Measurements from ENCODE around the gene PDCD7.

GRCh38 chr15:65097651-65098263 lies 35.9 kb downstream of the PDCD7 start:
- TF ChIP-seq CTCF (IDR thresholded peaks at IDR 0.05 in 8 of 11, conservative IDR thresholded peaks at IDR 0.05 in 3 of 11) (no peak), POLR2A (IDR thresholded peaks at IDR 0.05) (no peak)
